ENCODE measurements around the gene SCNM1. TPM values are rescaled to one million over a fixed set of nuclear protein-coding genes. Genes with fewer than 3 reads are reported as not detected.

SCNM1 gene
- total RNA-seq, 2 experiments from 2014 or later = 64.3 to 90.8 TPM

DNA sequence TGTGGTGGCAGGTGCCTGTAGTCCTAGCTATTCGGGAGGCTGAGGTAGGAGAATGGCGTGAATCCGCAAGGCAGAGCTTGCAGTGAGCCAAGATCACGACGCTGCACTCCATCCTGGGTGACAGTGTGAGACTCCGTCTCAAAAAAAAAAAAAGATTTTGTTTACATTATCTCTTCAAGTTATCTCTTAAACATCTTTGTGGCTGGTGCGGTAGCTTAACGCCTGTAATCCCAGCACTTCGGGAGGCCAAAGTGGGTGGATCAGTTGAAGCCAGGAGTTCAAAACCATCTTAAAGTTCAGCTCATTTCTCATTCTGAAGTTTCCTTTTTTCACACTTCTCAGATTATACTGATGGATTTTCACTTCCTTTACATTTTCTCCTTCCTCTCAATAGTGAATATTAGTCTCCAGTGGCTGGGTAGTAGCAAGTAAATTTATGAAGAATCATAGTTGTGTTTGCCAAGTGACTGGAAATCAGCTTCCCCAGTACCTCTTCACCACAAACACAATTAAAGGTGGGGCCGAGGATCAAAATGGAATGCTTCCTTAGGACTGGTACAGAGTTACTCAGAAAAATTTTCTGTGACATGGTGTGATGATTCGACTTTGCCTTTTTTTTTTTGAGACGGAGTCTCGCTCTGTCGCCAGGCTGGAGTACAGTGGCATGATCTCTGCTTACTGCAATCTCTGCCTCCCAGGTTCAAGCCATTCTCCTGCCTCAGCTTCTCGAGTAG, 46.2 kb downstream of the SCNM1 start:
- POLR2A ChIA-PET = interaction anchor here (0.6 to 1.0 kb wide), 6 partner anchors 12 to 149 kb away, joined by 3 to 8 read pairs (median 3); partner anchors contain the start of gene VPS72
- ATAC-seq = peak; percentile 59
- peaks cover 36% of the 10 kb centered on the region for H3K36me3 Mint-ChIP-seq (ENCODE audit: low read depth)
- CTCF ChIA-PET = interaction anchor here (0.6 to 1.8 kb wide), 9 partner anchors 8 to 352 kb away, joined by 3 to 10 read pairs (median 3); no protein-coding TSS in a partner anchor
- peaks cover 38% of the 10 kb centered on the region for H3K4me1 Mint-ChIP-seq
- H3K4me3 Mint-ChIP-seq = peak overlapping the region; percentile 55
- H3K9me3 Mint-ChIP-seq (ENCODE audit: low read depth) = no peaks in the 10 kb centered on the region
- H3K27me3 Mint-ChIP-seq = no peaks in the 10 kb centered on the region
- intact Hi-C loops (cut with DNase I, micrococcal nuclease) = no loop called here
- H3K27ac Mint-ChIP-seq = peak overlapping the region; percentile 93
- peak; percentile 43 for DNase-seq

DNA sequence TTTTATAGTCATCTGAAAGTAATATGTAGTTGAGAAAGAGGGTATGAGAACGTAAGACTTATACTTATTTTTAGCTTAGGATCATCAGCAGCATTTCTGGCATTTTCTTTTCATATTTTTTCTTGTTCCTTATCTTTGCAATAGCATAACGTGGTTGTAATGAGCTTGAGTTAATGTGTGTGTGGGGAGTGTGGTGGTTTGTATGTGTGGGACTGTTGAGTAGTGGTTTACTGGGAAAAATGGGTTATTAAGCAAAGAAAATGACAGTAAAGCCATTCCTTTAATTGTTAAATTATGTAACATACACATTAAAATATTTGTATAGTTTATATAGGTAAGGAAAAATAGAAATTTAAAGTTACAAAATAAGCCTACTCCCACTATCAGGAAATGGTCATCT, 47.6 kb downstream of the SCNM1 start:
- DNase-seq = no peak
- H3K4me3 Mint-ChIP-seq = no peak overlapping the region
- intact Hi-C loops (cut with DNase I, micrococcal nuclease) = no loop called here
- no peak for ATAC-seq
- H3K36me3 Mint-ChIP-seq (ENCODE audit: low read depth) = peaks cover 30% of the 10 kb centered on the region
- H3K27me3 Mint-ChIP-seq = no peaks in the 10 kb centered on the region
- H3K9me3 Mint-ChIP-seq (ENCODE audit: low read depth) = no peaks in the 10 kb centered on the region
- peaks cover 40% of the 10 kb centered on the region for H3K4me1 Mint-ChIP-seq
- CTCF ChIA-PET = interaction anchor here (0.8 kb wide), 1 partner anchor 14 kb away, joined by 5 read pairs; no protein-coding TSS in a partner anchor
- no peak overlapping the region for H3K27ac Mint-ChIP-seq
- POLR2A ChIA-PET = no interaction called here

Other genes starting within 250 kb of the SCNM1 start
- gene SETDB1, start 239.8 kb upstream of the SCNM1 start, total RNA-seq = 10 to 100 TPM; 48.8 to 52.7 TPM
- gene CERS2, start 191.3 kb upstream of the SCNM1 start, total RNA-seq = 100 to 1,000 TPM; 134 to 151 TPM
- gene ANXA9, start 183.9 kb upstream of the SCNM1 start, total RNA-seq = under 1 TPM; 0.27 to 0.28 TPM
- 10 to 100 TPM; 16.2 to 20.3 TPM for gene MINDY1, start 159.2 kb upstream of the SCNM1 start, total RNA-seq
- 10 to 100 TPM; 13.6 to 18.6 TPM for gene PRUNE1, start 157.7 kb upstream of the SCNM1 start, total RNA-seq
- 1 to 10 TPM in 1 of 2 experiments, under 1 TPM in 1; 0.98 to 1.6 TPM for gene BNIPL, start 129.6 kb upstream of the SCNM1 start, total RNA-seq
- gene C1orf56, start 118.4 kb upstream of the SCNM1 start, total RNA-seq = 1 to 10 TPM; 1.3 to 1.5 TPM
- 100 to 1,000 TPM in 1 of 2 experiments, 10 to 100 TPM in 1; 95.4 to 101 TPM for gene CDC42SE1, start 106.5 kb upstream of the SCNM1 start, total RNA-seq
- gene MLLT11, start 105.7 kb upstream of the SCNM1 start, total RNA-seq = 1 to 10 TPM; 3.3 to 4.4 TPM
- gene GABPB2, start 95.4 kb upstream of the SCNM1 start, total RNA-seq = 10 to 100 TPM; 16.6 to 19.2 TPM
- gene SEMA6C, start 19.5 kb upstream of the SCNM1 start, total RNA-seq = 1 to 10 TPM; 3.2 to 3.5 TPM
- 10 to 100 TPM; 18.4 to 19.2 TPM for gene TNFAIP8L2, start 9.5 kb upstream of the SCNM1 start, total RNA-seq
- gene LYSMD1, start 242 bp upstream of the SCNM1 start, total RNA-seq = 1 to 10 TPM; 4.3 to 5.1 TPM
- 1 to 10 TPM in 1 of 2 experiments, under 1 TPM in 1; 0.69 to 2.3 TPM for gene TMOD4, start 9.8 kb downstream of the SCNM1 start, total RNA-seq
- gene VPS72, start 24.1 kb downstream of the SCNM1 start, total RNA-seq = 10 to 100 TPM; 77.1 to 77.8 TPM
- 10 to 100 TPM; 74.5 to 85.1 TPM for gene PIP5K1A, start 32.4 kb downstream of the SCNM1 start, total RNA-seq
- 100 to 1,000 TPM; 187 to 243 TPM for gene PSMD4, start 88.6 kb downstream of the SCNM1 start, total RNA-seq
- 10 to 100 TPM; 27.2 to 30.1 TPM for gene ZNF687, start 116.2 kb downstream of the SCNM1 start, total RNA-seq
- 10 to 100 TPM; 53.0 to 54.5 TPM for gene PI4KB, start 161.3 kb downstream of the SCNM1 start, total RNA-seq
- 10 to 100 TPM; 47.6 to 50.4 TPM for gene RFX5, start 181.1 kb downstream of the SCNM1 start, total RNA-seq
- gene SELENBP1, start 206.6 kb downstream of the SCNM1 start, total RNA-seq = not detected
- 100 to 1,000 TPM; 315 to 351 TPM for gene PSMB4, start 233.4 kb downstream of the SCNM1 start, total RNA-seq

Measured in activated CD4-positive, alpha-beta T cell treated with anti-CD3 and anti-CD28 coated beads for 36 hours (primary cell).